GM21529 (cell line): ENCODE data around the gene COL27A1.

ENCODE experiments used
- ATAC-seq: cut with Tn5 transposase; IDR thresholded peaks from one replicate; pipeline ENCODE4 v1.9.1; 2021; ENCODE audit not compliant: unreplicated experiment

The COL27A1 gene

GRCh38 chr9:114202849-114203248 is 47.5 kb downstream of the COL27A1 start:
- ATAC-seq, result no peak

DNA sequence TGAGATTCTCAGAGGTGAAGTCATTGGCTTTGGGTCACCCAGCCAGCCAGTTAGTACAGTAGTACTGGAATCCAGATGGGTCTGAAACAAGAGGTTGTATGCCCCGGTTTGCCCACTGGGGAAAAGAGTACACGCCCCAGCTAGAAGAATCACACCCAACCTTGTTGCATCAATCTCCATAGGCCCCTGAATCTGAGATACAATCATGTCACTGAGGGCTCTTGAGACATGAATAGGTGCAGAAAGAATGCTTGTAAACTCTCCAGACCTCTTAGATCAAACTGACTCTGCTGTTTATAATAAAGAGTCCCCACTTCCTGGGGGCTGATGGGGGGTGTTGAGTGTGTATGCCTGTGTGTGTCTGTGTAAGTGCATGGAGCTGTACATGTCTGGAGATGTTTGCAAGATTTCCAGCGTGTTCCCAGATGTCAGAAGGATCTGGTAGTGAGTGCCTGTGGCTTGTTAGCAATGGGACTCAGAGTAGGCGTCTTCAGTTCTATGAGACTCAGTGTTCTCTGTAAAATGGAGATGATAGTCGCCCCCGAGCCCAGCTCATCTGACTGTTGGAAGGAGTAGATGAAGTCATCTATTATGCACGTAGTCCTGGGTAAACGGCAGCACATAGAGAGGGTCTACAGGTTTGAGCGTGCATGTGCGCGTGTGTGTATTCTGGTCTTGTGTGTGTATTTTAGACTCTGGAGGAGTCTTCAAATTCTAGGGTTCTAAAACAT is 48.2 kb downstream of the COL27A1 start:
- no peak for ATAC-seq

GRCh38 chr9:114204265-114204664 is 48.9 kb downstream of the COL27A1 start:
- no peak for ATAC-seq

GRCh38 chr9:114205171-114206015 is 50.1 kb downstream of the COL27A1 start:
- no peak for ATAC-seq

- ATAC-seq, result no peak
Measured at GRCh38 chr9:114206221-114206789, 51.0 kb downstream of the COL27A1 start.

GRCh38 chr9:114207034-114207810 is 51.9 kb downstream of the COL27A1 start:
- ATAC-seq, result no peak

GRCh38 chr9:114207845-114208244 is 52.5 kb downstream of the COL27A1 start:
- no peak for ATAC-seq

DNA sequence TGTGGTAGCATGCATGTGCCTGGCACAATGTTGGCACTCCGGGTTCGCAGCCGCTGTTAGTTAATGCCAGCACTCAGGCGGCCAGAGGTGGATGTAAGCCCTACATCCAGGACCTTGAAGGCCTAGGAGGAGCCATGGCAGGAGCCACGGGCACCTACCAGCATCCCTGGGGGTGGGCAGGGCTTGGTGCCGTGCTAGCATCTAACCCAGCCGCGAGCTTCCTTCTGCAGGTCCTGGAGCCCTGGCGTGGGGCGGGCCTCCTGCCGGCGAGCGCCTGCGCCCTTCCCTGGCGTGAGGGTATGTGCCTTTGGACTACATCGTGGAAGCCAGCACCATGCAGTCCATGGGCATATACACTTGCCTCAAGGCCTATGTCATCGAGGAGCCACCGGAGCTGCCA is 53.8 kb downstream of the COL27A1 start:
- no peak for ATAC-seq

GRCh38 chr9:114210136-114210535 is 54.8 kb downstream of the COL27A1 start:
- ATAC-seq, result no peak

GRCh38 chr9:114210691-114211276 is 55.4 kb downstream of the COL27A1 start:
- no peak for ATAC-seq

DNA sequence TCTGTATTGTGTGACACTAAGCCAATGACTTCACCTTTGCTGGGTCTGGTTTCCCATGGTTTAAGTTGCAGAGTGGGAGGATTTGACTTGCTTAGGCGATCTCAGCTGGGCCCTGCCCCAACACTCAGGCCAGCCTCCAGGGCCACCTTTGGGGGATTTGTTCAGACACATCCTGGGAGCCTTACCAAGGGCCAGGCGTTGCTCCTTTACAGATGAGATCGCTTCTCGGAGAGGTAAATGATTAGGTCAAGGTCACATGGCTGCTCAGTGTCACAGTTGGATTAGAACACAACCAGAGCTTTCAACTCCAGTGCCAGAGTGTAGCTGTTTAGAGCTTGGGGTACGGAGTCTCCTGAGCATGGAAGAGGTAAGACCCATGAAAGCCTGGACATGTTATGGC is 57.5 kb downstream of the COL27A1 start:
- ATAC-seq, result no peak

DNA sequence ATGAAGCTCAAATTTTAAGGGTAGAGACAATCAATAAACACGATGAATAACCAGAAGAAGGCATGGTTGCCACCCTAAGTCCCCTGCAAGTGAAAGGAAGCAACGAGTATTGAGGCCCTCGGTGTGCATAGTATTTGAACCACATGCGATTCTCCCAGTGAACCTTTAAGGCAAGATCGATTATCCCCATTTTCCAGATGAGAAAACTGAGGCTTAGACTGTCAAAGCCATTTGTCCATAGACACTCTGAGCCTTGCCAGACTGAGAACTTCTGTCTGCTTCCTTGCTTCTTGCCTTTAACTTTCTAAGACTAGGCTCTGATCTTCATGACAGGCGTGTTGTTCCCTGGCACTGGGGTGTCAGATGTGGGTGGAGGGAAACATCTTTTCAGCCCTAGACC is 58.2 kb downstream of the COL27A1 start:
- no peak for ATAC-seq

DNA sequence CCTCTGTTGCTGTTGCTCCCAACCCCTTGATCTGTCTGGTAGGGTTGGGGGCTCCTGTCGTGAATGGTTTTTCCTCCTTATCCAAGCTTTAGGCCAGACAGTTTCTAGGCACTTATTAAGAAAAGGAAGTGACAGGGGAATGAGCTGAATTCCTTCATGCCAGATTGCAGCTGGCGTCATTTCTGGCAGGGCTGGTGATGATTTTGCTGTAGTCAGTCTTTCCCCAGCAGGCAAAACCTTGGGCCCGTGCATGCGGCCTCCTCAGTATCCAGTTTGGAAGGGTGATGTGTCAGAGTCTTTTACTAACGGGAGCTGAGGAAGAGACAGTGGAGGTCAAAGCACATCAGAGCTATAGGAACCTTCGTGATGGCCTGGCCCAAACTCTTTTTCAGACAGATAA is 58.8 kb downstream of the COL27A1 start:
- ATAC-seq, result no peak

DNA sequence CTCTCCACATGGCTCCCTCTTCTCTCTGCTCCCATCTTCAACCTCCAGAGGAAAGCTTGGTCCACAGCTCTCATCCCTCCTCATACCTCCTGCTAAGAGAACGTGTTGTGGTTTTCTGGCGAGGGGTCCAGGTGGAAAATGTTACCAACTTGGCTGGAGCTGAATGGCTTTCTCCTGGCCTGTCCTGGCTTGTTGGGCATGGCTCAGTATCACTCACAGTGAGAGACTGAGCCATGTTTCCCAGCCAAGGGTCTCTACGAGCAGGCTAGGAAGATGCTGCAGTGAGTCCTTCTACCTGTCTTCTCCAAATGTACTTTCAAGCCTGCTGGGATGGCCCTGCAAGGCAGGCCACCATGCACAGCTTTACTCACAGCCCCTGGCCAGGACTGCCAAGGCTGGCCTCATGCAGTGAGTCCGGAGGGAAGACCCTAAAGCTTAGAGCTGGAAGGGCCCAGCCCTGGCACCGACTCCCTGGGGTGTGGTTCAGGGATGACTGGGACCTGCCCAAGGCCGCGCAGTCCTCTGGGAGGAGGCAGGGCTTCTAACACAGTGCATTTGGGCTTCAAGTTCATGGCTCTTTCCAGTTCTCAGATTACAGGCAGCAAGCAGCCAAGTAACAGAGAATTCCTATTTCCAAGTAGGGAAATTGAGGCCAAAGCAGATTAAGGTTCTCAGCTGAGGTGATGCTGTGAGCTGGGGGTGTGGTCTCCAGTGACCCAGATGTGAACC is 59.5 kb downstream of the COL27A1 start:
- ATAC-seq, result no peak

GRCh38 chr9:114216081-114216480 is 60.7 kb downstream of the COL27A1 start:
- no peak for ATAC-seq

DNA sequence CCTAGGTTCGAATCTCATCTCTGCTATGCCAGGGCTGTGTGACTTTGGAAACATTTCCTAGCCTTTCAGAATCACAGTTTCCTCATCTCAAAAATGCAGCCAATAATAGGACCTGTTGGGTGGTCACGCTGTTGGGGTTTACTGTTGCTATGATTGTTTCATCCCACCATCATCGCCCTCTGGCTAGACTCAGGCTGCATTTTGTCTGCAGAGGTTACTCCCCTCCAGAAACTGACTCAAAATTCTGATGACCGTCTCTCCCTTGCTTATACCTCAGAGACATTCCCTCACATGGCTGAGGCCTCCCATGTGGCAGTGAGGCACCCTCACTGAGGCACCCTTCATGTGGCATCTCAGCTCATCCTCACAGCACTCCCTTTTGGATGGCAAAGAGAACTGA is 61.6 kb downstream of the COL27A1 start:
- no peak for ATAC-seq

DNA sequence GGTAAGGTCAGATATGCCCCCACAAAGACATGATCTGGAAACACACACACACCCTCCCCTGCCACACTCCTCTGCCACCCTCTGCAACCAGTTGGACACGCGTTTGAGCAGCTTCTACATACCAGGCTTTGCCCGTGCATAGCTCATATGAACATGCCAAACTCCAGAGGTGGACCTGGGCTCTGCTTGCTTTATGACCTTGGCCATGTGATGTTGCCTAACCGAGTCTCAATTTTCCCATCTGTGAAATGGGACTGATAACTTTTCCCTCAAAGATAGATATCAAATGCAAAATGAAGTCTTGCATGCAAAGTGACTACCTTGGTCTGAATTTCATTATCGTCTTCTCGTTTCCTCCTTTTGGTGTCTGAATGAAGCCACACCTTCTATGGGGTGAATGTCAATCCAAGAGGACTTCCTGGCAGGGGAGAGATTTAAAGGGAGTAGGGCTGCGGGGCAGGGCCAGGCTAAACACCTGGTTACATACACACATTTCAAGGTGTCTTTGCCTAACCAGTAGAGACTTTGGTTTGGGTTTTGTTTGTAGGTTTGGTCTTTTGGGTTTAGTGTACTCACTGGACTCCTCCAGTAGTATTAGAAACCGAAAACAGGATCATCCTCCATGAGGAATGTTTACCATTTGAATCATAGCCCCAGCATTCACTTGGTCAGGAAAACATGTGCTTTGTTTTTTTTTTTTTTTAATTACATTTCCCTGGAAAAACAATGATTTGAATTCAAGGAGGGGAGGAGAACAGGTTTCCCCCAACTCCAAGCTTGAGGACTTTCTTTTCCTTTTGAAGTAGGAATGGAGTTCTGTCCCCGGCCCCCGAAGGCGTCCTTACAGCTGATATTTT is 63.2 kb downstream of the COL27A1 start:
- ATAC-seq, result no peak

DNA sequence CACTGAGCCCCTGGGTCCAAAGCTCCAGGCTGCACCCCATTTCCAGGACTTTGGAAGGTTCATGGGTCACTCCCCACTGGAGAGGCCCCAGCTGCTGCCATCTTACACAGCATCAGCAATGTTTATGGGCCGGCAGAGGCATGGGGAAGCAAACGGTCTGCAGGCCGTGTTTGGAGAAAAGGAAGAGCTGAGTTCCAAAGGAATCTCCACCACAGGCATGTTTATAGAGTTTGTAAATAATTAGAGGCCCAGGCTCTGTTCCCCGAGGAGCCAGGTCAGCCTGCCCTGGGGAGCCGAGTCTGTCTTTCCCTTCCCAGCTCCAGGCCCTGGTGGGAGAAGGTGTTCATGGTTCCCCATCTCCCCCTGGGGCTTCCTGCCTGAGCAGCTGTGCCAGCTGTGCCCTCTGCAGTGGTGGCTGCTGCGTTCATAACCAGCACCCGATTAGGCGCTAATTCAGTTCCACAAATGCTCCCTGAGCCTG is 64.8 kb downstream of the COL27A1 start:
- no peak for ATAC-seq
